NOMO-1 treated with DMSO at 0.1 percent for 48 hours (cell line): Measurements from ENCODE around the gene GPC6.
"Not testable (repeated sequence)": the region's sequence is repeated elsewhere in the genome, so short reads cannot be mapped to it uniquely, and the experiment has no call there.

Experiments
- DNase-seq: peaks from one replicate; lab custom pipeline; 2025; ENCODE audit not compliant: unreplicated experiment; lab: John Stamatoyannopoulos, UW

The GPC6 gene

DNA sequence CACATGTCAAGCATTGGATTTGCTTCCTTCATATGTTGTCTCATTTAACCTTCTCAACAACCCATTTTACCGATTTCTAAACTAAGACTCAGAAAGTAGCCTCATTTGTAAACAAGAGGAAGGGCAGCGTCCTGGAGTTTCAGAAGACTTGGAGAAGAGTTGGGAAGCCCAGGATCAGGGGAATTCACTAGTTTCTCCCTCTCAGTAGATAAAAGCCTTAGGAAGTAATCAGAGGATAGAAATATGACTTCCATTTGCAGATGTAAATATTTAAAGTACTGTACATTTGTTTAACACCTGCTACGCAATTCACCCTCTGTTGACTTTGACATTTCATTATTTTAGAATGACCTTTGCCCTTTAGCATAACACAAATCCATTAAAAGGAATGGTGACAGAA lies 1036.4 kb downstream of the GPC6 start:
- DNase-seq = no peak

DNA sequence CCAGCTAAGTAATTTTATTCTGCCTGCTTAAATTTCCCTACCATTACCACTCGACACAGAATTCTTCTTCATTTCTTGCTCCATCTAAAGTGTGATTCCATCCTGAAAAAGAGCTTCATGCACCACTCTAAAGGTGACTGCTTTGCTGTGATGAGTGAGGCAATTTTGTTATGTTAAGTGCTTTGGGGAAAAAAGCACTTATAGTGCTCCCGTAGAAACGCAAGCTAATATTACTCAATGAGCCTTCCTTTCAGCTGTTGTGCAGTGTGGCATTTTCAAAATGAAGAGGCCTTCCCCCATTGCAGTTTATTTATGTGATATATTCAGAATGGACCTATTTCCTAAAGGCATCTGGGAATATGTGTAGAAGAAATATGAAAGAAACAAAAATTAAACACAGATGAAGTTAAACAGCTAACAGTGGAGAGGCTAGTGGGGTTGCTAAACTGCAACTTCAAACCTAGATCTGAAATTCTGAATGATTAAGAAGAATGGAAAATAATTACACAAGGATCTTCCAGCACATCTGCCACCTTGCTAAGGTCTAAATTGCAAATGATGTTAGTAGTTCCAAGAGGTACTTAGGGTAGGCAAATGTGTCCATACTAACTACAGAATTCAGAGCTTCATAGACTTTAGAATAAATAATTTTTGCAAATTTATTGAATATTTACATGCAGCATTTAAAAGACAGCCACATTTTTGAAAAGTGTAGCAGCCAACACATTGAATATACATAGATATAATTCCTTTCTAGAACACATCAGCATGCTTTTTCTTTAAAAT lies 1041.2 kb downstream of the GPC6 start:
- DNase-seq = no peak

DNA sequence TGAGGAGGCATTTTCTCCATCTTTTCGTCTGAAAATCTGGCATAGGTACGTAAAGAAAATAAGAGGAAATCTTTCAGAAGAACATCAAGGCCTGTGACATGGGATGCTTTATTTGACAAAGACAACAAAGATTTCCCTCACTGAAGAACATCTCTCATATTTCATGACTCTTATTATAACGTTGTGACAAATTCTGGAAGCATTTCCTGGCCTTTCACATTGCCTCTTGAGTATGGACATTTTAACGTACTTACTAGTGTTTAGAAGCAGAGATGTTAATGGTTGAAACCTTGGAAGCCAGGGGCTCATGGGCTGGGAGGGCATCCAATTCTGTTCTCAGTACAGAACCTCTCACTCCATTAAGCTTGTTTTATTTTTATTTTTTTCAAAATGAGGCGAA lies 1042.1 kb downstream of the GPC6 start:
- DNase-seq = no peak

DNA sequence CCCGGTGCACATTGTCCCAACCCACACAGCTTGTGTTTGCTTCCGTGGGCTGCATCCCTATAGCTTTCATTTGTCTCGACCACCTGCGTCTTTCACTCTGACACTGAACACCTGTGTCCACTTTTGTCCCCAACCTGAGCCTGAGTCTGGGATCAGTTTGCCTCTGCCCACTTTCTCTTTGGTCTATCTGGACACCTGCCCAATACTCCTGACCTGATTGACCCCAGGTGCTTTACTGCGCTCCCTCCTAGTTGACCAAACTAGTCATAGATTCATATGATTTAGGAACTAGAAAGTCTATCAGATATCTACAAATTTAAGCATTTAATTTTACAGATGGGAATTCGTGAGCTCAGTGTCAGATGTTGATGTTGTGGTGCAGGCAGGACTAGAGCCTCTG lies 1043.0 kb downstream of the GPC6 start:
- no peak for DNase-seq

DNA sequence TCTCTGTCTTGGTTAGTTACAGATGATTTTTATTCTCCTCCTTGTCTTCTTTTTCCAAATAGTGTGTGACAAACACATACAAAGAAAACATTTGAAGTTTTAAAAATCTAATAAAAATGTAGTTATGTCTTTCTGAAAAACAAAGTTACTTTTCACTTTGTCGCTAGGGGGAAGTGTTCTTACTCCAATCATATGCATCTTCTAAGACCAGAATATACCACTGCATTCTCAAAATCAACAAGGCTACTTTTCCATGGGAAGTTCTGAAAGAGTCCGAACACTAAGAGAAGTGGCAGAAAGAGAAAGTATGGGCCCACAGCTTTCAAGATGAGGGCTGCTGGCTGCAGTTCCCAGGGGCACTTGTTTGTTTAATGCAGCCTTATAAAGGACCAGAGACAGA lies 1043.9 kb downstream of the GPC6 start:
- no peak for DNase-seq

DNA sequence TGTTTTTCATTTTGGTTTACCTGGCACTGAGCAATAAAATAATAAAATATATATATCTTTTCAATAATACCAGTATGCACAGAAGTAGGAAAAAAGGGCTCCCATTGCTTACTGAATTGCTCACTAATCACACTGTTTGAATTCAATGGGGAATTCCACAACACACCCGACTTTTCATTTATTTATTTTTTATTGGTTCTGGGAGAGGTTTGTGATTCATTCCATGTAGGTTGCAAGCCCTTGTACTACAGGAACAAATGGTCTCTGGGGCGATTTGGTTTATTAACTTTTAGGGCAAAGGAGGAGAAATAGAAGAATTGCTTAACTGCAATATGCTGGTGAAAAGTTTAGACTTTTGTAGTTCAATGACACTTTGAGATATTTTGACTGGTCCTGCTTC lies 1045.4 kb downstream of the GPC6 start:
- no peak for DNase-seq

DNA sequence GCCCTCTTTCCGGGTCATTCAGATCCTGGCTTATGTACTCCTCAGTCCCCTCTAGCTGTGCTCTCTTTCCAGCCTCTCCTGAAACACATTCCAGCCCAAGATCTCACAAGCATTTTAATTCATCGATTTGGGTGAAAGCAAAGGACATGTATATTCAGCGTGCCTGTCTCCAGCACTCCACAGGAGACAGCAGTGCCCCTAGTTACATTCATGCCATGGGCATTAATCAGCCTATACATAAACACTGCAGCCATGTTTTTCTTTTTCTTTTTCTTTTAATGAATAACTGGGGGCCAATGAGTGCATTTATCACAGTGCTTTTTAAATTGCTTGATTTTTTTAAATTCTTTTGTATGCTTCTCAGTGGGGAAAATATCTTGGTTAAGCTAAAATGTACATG lies 1053.7 kb downstream of the GPC6 start:
- DNase-seq = no peak

DNA sequence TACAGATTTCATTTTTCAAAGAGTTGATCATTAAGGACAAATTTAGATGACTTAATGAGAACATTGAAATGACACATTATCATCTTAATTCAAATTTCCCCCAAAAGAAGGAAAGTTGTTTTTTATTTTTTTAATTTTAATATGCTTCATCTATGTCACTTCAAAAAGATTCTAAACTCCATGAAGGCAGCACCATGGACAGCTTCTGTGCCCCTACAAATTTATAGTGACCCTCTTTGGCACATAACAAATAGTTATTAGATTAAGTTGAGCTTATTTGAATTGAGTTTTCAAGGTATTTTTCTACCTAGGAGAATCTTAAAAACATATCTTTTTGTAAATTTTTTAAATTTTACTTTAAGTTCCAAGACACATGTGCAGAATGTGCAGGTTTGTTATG lies 1054.2 kb downstream of the GPC6 start:
- no peak for DNase-seq

DNA sequence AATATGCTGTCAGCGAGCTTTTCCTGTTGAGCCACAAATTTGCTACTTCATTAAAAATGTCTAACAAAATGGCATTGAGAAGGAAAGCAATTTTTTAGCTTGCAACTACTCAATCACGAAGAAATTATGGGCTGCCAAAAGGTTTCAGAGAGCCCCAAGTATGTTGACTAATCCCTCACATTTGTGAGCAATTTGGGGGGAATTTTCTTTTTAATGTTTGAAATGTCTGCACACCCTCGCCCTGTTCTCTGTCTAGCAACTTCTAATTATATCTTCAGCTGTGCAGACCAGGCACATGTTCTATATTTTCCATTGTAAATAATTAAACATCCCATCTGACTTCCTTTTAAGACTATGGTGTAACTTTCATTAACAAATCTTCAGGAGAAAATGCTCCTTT lies 1060.0 kb downstream of the GPC6 start:
- no peak for DNase-seq

DNA sequence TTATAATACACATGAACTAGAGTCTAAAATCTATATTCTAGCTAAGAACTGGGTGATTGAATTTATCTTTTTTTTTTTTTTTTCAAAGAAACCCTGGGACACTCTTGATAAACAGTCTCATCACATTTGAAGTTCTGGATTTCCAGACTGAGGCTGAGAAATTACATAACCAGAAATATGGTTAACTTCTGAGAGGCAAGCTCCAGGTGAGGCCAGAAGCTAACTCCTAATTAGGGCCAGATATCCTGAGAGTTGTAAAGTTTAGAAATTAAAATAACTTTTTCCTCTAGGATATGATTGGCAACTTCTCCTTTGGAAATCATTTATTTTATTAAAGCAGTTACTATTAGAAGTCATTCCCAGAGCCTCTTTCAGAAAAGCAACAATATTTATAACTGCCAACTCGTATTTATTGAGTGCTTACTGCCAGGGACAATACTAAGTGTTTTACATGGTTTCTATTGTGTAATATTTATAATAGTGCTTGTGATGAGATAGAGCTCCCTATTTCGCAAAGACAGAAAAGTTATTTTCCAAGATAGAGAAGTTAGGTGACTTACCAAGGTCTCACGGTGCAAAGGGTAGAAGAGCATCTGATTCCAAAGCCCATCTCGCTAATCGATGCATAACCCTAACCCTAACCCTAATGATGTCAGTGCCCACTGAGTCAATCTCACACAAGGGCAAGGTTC lies 1065.2 kb downstream of the GPC6 start:
- DNase-seq = no peak

DNA sequence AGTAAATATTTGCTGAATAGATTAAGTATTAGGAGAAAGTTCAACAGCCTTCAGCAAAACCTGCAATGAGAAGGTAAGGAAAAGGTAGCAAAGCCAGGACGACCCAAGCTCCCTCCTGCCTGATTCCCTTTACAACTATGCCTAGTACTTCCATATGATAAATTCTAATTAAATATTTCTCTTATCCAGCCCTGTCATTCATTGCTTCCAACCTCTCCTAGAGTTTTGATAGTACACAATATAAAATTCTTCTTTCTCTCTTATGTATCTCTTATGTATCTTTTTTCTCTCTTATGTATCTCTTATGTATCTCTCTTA lies 1065.7 kb downstream of the GPC6 start:
- DNase-seq = no peak

DNA sequence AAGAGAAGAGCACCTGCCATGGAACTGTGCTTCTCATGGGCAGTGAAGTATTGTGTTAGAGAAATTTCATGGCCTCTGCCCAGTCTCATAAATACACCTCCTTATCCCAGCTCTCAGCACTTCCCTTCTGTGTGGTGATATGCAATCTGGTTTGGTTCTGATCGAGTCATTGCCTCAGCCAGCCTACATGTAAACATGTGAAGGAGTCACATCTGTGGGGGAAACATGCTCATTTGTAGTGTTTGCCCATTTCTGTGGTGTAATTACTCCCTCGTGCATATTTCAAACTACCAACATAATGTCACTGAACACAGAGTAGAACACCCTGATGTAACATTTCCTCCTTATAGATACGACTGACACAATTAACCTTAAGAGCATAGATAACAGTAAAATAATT lies 1069.9 kb downstream of the GPC6 start:
- DNase-seq = no peak

DNA sequence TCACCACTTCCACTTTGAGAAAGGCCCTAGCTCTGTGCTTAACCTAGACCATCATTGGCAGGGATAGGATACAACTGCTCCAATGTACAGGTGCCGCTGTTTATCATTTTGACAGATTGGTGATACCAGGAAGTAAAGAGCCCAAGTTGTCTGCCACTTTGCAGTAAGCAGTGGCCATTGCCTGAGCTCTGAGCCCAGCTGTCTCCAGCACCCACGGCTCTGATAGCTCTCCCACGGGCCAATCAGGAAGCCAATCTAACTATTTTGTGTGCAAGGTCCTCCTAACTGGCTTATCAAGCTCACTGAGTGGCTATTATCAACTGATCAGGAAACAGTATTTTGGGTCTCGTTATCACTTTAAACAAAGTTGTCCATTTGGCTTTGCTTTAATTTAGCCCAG lies 1071.7 kb downstream of the GPC6 start:
- DNase-seq = no peak

DNA sequence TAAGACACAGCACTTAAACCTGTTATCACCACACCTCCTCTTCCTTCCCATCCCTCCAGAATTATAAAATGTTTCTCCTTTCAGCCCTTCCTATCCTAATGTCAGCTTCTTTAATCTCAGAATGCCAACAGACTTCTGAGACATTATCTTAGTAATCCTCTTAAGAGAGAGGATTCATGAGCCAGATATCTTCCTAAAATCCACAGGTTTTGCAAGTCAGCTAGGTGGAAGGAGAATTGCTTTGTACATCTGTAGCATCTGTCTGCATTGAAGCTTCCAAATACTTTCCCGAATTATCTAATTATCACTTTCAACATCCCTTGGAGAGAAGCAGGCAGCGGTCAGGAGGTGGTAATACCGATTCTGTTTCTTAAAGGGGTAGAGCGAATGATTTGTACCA lies 1073.8 kb downstream of the GPC6 start:
- no peak for DNase-seq

DNA sequence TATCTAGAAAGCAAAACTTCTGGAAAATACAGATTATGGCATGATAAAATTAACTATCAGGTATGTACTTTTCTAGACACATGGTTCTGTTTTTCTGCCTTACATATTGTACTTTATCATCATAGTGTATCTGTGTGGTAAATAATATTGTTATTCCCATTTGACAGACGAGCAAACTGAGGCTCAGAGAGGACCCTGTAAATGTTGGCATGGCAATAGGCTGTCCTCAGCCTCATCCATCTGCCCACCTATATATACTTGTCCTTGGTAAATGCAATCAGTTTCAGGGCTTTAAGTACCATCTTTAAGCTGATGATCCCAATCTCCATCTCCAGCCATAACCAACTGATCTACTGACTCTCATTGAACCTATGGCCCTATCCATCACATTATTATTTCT lies 1074.9 kb downstream of the GPC6 start:
- no peak for DNase-seq

DNA sequence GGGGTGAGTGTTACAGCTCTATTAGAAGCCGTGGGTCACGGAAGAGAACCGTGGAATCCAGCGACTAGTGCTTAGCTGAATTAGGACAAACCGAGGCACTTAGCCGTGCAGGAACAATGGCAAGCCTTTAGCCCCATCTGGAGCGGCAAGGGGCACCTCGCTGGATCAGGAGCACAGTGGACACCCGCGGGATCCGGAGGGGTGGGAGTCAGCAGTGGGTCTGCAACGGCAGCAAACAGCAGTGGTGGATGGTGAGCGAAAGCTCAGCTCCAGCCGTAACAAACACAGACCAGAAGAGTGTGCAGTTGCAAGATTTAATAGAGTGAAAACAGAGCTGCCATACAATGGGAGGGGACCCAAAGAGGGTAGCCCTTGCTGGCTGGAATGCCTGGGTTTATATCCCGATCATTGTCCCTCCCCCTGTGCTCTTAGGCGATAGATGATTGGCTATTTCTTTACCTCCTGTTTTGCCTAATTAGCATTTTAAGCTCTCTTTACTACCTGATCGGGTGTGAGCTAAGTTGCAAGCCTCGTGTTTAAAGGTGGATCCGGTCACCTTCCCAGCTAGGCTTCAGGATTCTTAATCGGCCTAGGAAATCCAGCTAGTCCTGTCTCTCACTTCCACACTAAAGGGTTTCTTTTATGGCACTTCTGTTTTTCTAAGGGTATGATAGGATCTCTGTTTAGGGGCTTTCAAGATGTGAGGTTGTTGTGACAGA lies 1076.4 kb downstream of the GPC6 start:
- DNase-seq = not testable (repeated sequence)

DNA sequence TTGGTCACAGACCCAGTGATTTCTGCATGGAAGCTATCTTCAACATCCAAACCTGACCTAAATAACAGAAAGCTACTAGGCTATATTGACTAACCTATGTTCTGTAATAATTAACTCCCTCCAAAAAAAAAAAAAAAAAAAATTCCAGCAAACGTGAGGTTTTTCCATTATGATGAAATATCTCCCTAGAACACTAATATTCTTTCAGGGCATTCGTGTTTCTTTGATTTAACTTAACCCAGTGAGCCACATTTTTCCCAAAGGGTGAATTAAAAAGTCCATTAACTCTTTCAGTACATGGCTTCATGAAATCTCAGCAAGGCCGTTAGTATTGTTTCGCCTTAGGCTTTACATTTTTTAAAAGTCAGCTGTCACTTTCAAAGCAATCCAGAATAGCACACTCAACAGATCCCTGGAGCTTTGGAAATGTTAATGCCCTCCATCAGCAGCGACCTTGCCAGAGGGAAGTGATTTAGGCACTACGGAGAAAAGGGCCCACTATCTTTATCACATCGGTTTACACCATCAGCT lies 1077.1 kb downstream of the GPC6 start:
- DNase-seq = no peak

DNA sequence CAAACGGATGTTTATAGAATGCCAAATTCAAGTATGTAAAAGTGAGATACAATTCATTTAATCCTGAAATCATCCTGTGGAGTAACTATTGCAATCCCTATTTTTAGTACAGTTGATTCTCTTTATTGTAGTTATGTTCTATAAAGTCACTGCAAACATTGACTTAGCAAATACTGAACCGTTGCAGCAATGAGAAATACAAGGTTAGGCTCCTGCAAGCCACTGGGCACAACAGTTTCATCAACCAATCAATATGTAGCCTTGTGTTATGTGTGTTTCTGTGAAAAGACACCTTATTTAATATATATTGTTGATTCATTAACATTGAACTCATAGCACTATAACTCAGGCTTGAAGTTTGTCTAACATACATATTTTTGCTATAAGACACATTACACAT lies 1078.4 kb downstream of the GPC6 start:
- no peak for DNase-seq

DNA sequence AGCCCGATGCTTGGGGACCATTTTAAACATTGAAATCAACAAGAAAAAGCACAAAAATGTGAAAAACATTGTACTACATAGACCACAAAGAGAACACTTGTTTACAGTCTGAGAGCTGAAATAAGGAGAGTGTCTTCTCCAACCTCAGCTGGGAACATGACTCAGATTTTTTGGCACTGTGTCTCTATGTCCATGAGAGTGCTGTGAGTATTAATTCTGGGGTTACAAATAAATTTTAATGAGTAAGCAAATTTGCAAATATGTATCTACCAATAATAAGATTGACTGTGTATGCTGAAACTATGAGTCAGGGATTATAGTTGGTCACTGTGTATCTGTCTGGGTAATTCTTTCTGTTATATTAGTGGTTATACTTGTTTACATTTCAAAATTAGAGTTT lies 1078.9 kb downstream of the GPC6 start:
- DNase-seq = no peak

DNA sequence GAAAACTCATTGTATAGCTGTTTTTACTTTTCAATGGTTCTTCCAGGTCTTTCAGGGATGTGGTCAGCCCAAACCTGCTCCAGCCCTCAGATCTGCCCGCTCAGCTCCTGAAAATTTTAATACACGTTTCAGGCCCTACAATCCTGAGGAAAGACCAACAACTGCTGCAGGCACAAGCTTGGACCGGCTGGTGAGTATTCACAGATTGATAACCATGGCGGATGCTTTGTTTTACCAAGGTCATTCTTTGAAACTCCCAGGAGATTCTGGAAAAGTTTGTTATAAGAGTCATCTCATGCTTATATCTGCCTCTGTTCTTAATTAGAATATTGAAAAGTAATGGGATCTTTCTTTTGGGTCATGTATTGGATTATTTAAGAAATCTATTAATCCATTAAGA lies 1079.3 kb downstream of the GPC6 start:
- DNase-seq = no peak

DNA sequence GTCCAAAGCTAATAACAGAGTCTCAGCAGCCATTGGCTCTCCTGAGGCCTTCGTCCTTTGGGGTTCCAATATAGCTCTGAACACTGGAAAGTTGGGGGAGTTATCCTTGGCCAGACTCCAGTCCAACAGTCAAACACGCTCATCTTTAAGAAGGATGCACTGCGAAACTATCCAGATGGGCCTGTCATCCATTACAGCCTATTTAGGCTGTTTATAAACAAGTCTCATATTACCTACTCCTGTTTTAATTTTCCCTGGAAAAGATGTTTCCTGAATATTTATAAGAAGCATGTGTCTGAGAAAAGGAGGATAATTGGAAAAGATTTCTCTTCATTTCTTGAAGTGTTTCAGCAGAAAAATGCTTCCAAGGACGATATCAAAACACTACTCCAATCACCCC lies 1082.2 kb downstream of the GPC6 start:
- DNase-seq = no peak

DNA sequence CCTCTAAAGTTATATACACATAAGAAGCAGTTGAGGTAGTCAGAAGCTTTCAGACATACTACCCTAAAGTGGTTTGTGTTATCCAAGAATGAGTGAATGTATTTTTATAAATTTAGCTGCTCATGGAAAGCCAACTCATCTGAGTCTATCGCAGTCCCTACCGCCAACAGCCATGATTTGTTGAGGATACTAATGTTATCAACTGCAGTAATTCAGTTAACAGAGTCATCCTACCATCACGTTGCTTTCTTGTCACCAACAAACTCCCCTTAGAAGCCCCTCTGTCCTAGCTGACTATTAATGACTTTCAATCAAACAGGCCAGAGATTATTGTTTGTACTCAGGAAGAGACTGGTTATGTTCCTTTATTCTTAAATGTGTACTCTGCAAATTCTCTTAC lies 1083.0 kb downstream of the GPC6 start:
- DNase-seq = no peak
